Mesenchymal stem cell (in vitro differentiated cells and primary cell): ENCODE results near the gene NFIX.

Experiments
- DNase-seq: peaks from one replicate; pipeline ENCODE4 v3.0.0-alpha.2; 2013
- H2AFZ ChIP-seq: one replicate; pipeline ENCODE4 v1.6.1; 2013; ENCODE audit warnings: low read depth, mild to moderate bottlenecking, control low read depth, inconsistent platforms, low read length, moderate library complexity
- H2AK5ac ChIP-seq: 2 replicates; pipeline ENCODE4 v1.6.1; 2013; ENCODE audit warnings: low read length, moderate library complexity, mild to moderate bottlenecking, inconsistent platforms; ENCODE audit not compliant: severe bottlenecking
- H2BK120ac ChIP-seq: one replicate; pipeline ENCODE4 v1.6.1; 2013; ENCODE audit warnings: low read depth, mild to moderate bottlenecking, inconsistent platforms, low read length, moderate library complexity
- H2BK12ac ChIP-seq, 2 experiments: one replicate each; pipeline ENCODE4 v1.6.1; 2013; ENCODE audit warnings: inconsistent platforms in 2 of 2, low read length in 2 of 2, mild to moderate bottlenecking in 2 of 2, moderate library complexity in 2 of 2, control low read depth in 1 of 2
- H2BK15ac ChIP-seq: one replicate; pipeline ENCODE4 v1.6.1; 2013; ENCODE audit warnings: mild to moderate bottlenecking, low read depth, inconsistent platforms; ENCODE audit not compliant: poor library complexity, severe bottlenecking
- H2BK5ac ChIP-seq: 2 replicates; pipeline ENCODE4 v1.6.1; 2013; ENCODE audit warnings: low read depth, mild to moderate bottlenecking, low read length, control low read depth, inconsistent platforms; ENCODE audit not compliant: poor library complexity, severe bottlenecking
- H3K14ac ChIP-seq, 2 experiments: one replicate each; pipeline ENCODE4 v1.6.1; 2013; ENCODE audit warnings: inconsistent platforms in 2 of 2, low read length in 2 of 2, control low read depth in 1 of 2, mild to moderate bottlenecking in 1 of 2, moderate library complexity in 1 of 2
- H3K18ac ChIP-seq, 2 experiments: one replicate each; pipeline ENCODE4 v1.6.1; 2013; ENCODE audit warnings: inconsistent platforms in 2 of 2, low read length in 2 of 2, control low read depth in 1 of 2, low read depth in 1 of 2, mild to moderate bottlenecking in 1 of 2
- H3K23ac ChIP-seq, 2 experiments: one replicate each; pipeline ENCODE4 v1.6.1; 2013; ENCODE audit warnings: inconsistent platforms in 2 of 2, low read length in 2 of 2, mild to moderate bottlenecking in 2 of 2, moderate library complexity in 2 of 2, control low read depth in 1 of 2
- H3K27ac ChIP-seq: 2 replicates; pipeline ENCODE4 v1.5.1; 2013; ENCODE audit warnings: mild to moderate bottlenecking, moderate library complexity, low read length, control low read depth, inconsistent platforms; ENCODE audit not compliant: poor library complexity, severe bottlenecking
- H3K27me3 ChIP-seq, 2 experiments: 2 replicates each; pipeline versions ENCODE4 v1.6.1 to v1.7.0; 2013; ENCODE audit warnings: low read length in 2 of 2, mild to moderate bottlenecking in 2 of 2, moderate library complexity in 2 of 2, control low read depth in 1 of 2, inconsistent platforms in 1 of 2; ENCODE audit not compliant: control insufficient read depth in 1 of 2, insufficient read depth in 1 of 2
- H3K36me3 ChIP-seq, 2 experiments: 2 replicates each; pipeline versions ENCODE4 v1.6.1 to v1.7.0; 2013; ENCODE audit warnings: low read length in 2 of 2, control low read depth in 1 of 2, inconsistent platforms in 1 of 2, low read depth in 1 of 2, mild to moderate bottlenecking in 1 of 2; ENCODE audit not compliant: insufficient read depth in 2 of 2, control insufficient read depth in 1 of 2
- H3K4ac ChIP-seq, 2 experiments: one replicate each; pipeline ENCODE4 v1.6.1; 2013; ENCODE audit warnings: inconsistent platforms in 2 of 2, low read length in 2 of 2, mild to moderate bottlenecking in 2 of 2, moderate library complexity in 2 of 2, control low read depth in 1 of 2, low read depth in 1 of 2
- H3K4me1 ChIP-seq: 2 replicates; pipeline ENCODE4 v1.6.1; 2013; ENCODE audit warnings: low read depth, low read length, control low read depth; ENCODE audit not compliant: control insufficient read depth, insufficient read depth
- H3K4me2 ChIP-seq: 2 replicates; pipeline ENCODE4 v1.6.1; 2013; ENCODE audit warnings: low read length, mild to moderate bottlenecking, inconsistent platforms; ENCODE audit not compliant: poor library complexity, severe bottlenecking
- H3K4me3 ChIP-seq, 2 experiments: 2 replicates each; pipeline versions ENCODE4 v1.5.1 to v1.7.0; 2013; ENCODE audit warnings: low read length in 2 of 2, mild to moderate bottlenecking in 2 of 2, control low read depth in 1 of 2, low read depth in 1 of 2; ENCODE audit not compliant: insufficient read depth in 1 of 2
- H3K79me1 ChIP-seq: replicated peaks from 2 replicates; pipeline ENCODE4 v1.6.1; 2013; ENCODE audit warnings: mild to moderate bottlenecking, control low read depth, low read length, inconsistent platforms; ENCODE audit not compliant: poor library complexity, severe bottlenecking
- H3K9ac ChIP-seq: 2 replicates; pipeline ENCODE4 v1.7.0; 2013; ENCODE audit warnings: mild to moderate bottlenecking, low read length, moderate library complexity
- H3K9me3 ChIP-seq: 2 replicates; pipeline ENCODE4 v1.7.0; 2013; ENCODE audit warnings: mild to moderate bottlenecking, low read length; ENCODE audit not compliant: control insufficient read depth
- H4K8ac ChIP-seq: one replicate; pipeline ENCODE4 v1.6.1; 2013; ENCODE audit warnings: inconsistent platforms, mild to moderate bottlenecking, low read length, moderate library complexity
- H4K91ac ChIP-seq: one replicate; pipeline ENCODE4 v1.6.1; 2013; ENCODE audit warnings: mild to moderate bottlenecking, low read length, inconsistent platforms
- WGBS: methylation state at CpG from one replicate; pipeline ENCODE4 v1.1.7; 2013; ENCODE audit warnings: mixed read lengths; 5-methylcytosine and 5-hydroxymethylcytosine counted together

Gene NFIX

GRCh38 chr19:13071444-13072187, 76.3 kb downstream of the NFIX start:
- Histone ChIP-seq H2BK15ac (no peak overlapping the region), H3K18ac (no peak overlapping the region), H3K9ac (peak overlapping the region; percentile 50), H2AK5ac (no peak overlapping the region), H3K4me3 (no peak overlapping the region), H3K27ac (no peak overlapping the region), H3K14ac (no peak overlapping the region), H2BK5ac (no peak overlapping the region), H2BK120ac (no peak overlapping the region), H3K36me3 (peaks cover 0 to 48% of the 10 kb centered on the region in 2 experiments), H3K4me1 (peaks cover 12% of the 10 kb centered on the region), H4K8ac (no peak overlapping the region), H3K4me2 (no peak overlapping the region), H3K27me3 (peaks cover 0 to 86% of the 10 kb centered on the region in 2 experiments), H2BK12ac (peak overlapping the region in 1 of 2 experiments; percentile 55), H3K4ac (no peak overlapping the region), H3K23ac (no peak overlapping the region), H3K79me1 (no peaks in the 10 kb centered on the region), H2AFZ (no peak overlapping the region), H3K9me3 (no peaks in the 10 kb centered on the region), H4K91ac (no peak overlapping the region)
- DNase-seq, result no peak
- 72% methylated on average over 6 of the region's 9 CpGs for WGBS

GRCh38 chr19:13072188-13072908, 77.1 kb downstream of the NFIX start:
- Histone ChIP-seq H3K27me3 (peaks cover 0 to 89% of the 10 kb centered on the region in 2 experiments), H3K14ac (peak overlapping the region in 1 of 2 experiments; percentile 2), H3K79me1 (no peaks in the 10 kb centered on the region), H3K4me1 (peaks cover 17% of the 10 kb centered on the region), H3K18ac (no peak overlapping the region), H4K91ac (no peak overlapping the region), H3K36me3 (peaks cover 0 to 50% of the 10 kb centered on the region in 2 experiments), H3K9me3 (no peaks in the 10 kb centered on the region), H2BK15ac (no peak overlapping the region), H3K9ac (peak overlapping the region; percentile 50), H2BK12ac (no peak overlapping the region), H3K4ac (no peak overlapping the region), H2AFZ (no peak overlapping the region), H2BK120ac (no peak overlapping the region), H3K27ac (no peak overlapping the region), H3K4me2 (no peak overlapping the region), H3K23ac (peak overlapping the region in 1 of 2 experiments; percentile 1), H4K8ac (no peak overlapping the region), H2BK5ac (no peak overlapping the region), H3K4me3 (no peak overlapping the region), H2AK5ac (no peak overlapping the region)
- DNase-seq, result no peak
- WGBS, result 87% methylated on average over 9 of the region's 9 CpGs

- peak; percentile 45 for DNase-seq
- Histone ChIP-seq H2BK5ac (no peak overlapping the region), H3K9ac (no peak overlapping the region), H3K4ac (no peak overlapping the region), H2BK120ac (no peak overlapping the region), H3K18ac (no peak overlapping the region), H2AK5ac (no peak overlapping the region), H2AFZ (no peak overlapping the region), H3K79me1 (no peaks in the 10 kb centered on the region), H3K4me2 (no peak overlapping the region), H3K9me3 (no peaks in the 10 kb centered on the region), H3K36me3 (peaks cover 4 to 58% of the 10 kb centered on the region in 2 experiments), H4K8ac (peak overlapping the region; percentile 35), H3K27ac (no peak overlapping the region), H3K4me1 (peaks cover 21% of the 10 kb centered on the region), H3K27me3 (peaks cover 0 to 94% of the 10 kb centered on the region in 2 experiments), H2BK15ac (peak overlapping the region; percentile 44), H2BK12ac (no peak overlapping the region), H4K91ac (no peak overlapping the region), H3K14ac (no peak overlapping the region), H3K4me3 (no peak overlapping the region), H3K23ac (no peak overlapping the region)
- 39% methylated on average over 3 of the region's 5 CpGs for WGBS
Measured at GRCh38 chr19:13073263-13073662, 78.0 kb downstream of the NFIX start.

GRCh38 chr19:13074378-13074777, 79.1 kb downstream of the NFIX start:
- Histone ChIP-seq H3K9me3 (no peaks in the 10 kb centered on the region), H3K4me3 (no peak overlapping the region), H3K9ac (no peak overlapping the region), H2BK5ac (no peak overlapping the region), H4K91ac (no peak overlapping the region), H3K27ac (no peak overlapping the region), H4K8ac (no peak overlapping the region), H3K23ac (no peak overlapping the region), H3K27me3 (peaks cover 0 to 91% of the 10 kb centered on the region in 2 experiments), H2AK5ac (no peak overlapping the region), H3K79me1 (no peaks in the 10 kb centered on the region), H3K18ac (no peak overlapping the region), H3K4me1 (peaks cover 24% of the 10 kb centered on the region), H3K4ac (no peak overlapping the region), H3K14ac (no peak overlapping the region), H2BK120ac (no peak overlapping the region), H2BK15ac (no peak overlapping the region), H3K4me2 (no peak overlapping the region), H3K36me3 (peaks cover 5 to 68% of the 10 kb centered on the region in 2 experiments), H2BK12ac (no peak overlapping the region), H2AFZ (no peak overlapping the region)
- DNase-seq, result no peak
- WGBS, result 90% methylated on average over 2 of the region's 4 CpGs
